K562 (cell line): ENCODE results near the gene NUP62.

Experiments
- BRF1 ChIP-seq: IDR thresholded peaks from 3 replicates; pipeline ENCODE4 v1.6.1; 2011; ENCODE audit warnings: borderline replicate concordance, mild to moderate bottlenecking; ENCODE audit not compliant: insufficient read length; ENCODE audit errors: extremely low read depth
- C11orf30 ChIP-seq: fragments of 450-650 bp; IDR thresholded peaks from 2 replicates; pipeline ENCODE4 v1.6.1; 2016; ENCODE audit warnings: low read depth, mild to moderate bottlenecking
- CTCF ChIP-seq, 3 experiments: IDR thresholded peaks in 2 of 3; conservative IDR thresholded peaks in 1 of 3; 2 replicates each; pipeline ENCODE4 v1.5.1; 2011 to 2012; ENCODE audit warnings: low read length in 3 of 3, mild to moderate bottlenecking in 3 of 3, control low read depth in 2 of 3, improper control_type of control experiment in 1 of 3, inconsistent platforms in 1 of 3, low read depth in 1 of 3, mixed read lengths in 1 of 3, moderate library complexity in 1 of 3; ENCODE audit not compliant: insufficient read depth in 2 of 3
- GABPA ChIP-seq: fragments of 200-800 bp; sonication (Bioruptor generic); conservative IDR thresholded peaks from 2 replicates; pipeline ENCODE4 v1.6.1; 2016; ENCODE audit warnings: low read depth, missing genetic modification characterization, missing compliant biosample characterization
- SIX5 ChIP-seq, 2 experiments: IDR thresholded peaks; 2 replicates each; pipeline ENCODE4 v1.6.1; 2011; ENCODE audit warnings: low read length in 2 of 2, borderline replicate concordance in 1 of 2, low read depth in 1 of 2, mild to moderate bottlenecking in 1 of 2, moderate library complexity in 1 of 2; ENCODE audit not compliant: insufficient read depth in 1 of 2
- TRIM28 ChIP-seq: fragments of 450-650 bp; IDR thresholded peaks from 2 replicates; pipeline ENCODE4 v1.6.1; 2017
- ZFP36 ChIP-seq: fragments of 150-350 bp; IDR thresholded peaks from 2 replicates; pipeline ENCODE4 v1.6.1; 2018; ENCODE audit warnings: low read length, low read depth; ENCODE audit not compliant: partially characterized antibody

- TF ChIP-seq ZFP36: peak; percentile 3
- no peak for TF ChIP-seq CTCF (IDR thresholded peaks at IDR 0.05 in 2 of 3, conservative IDR thresholded peaks at IDR 0.05 in 1 of 3; ENCODE audit: insufficient read depth in 2 of 3, low read depth in 1 of 3, low read length in 3 of 3)
- TF ChIP-seq BRF1: no peak
- no peak for TF ChIP-seq TRIM28
- no peak for TF ChIP-seq C11orf30
- no peak; the same call in none of the 2 replicates for TF ChIP-seq GABPA (tag)
- TF ChIP-seq SIX5 (IDR thresholded peaks at IDR 0.05; ENCODE audit: borderline replicate concordance in 1 of 2, insufficient read depth in 1 of 2, low read depth in 1 of 2, low read length in 2 of 2): no peak
These were observed at the start of gene NUP62, which contains the start of gene ATF5 for GRCh38 chr19:49929121-49929610.
